HepG2 (cell line): ENCODE measurements around the gene LIPA. TPM values are rescaled to one million over a fixed set of nuclear protein-coding genes. Genes with fewer than 3 reads are reported as not detected.

Experiments
- ATAC-seq: fragments of 200-7000 bp; cut with Tn5 transposase; 3 replicates; pipeline ENCODE4 v1.9.1; 2020; ENCODE audit warnings: mild to moderate bottlenecking, moderate library complexity
- BruUV-seq: library from RNA; stranded (reverse); fragments of 400-500 nt; replicated peaks from 2 replicates; lab custom pipeline; 2021; lab: Mats Ljungman, UMichigan
- CTCF ChIA-PET: fragments of 300-600 bp; formaldehyde crosslinking; extraction: SDS; loops from one replicate; lab custom pipeline; 2021; ENCODE audit warnings: low total read pairs, inconsistent platforms, low intra/inter-chr PET ratio; lab: Yijun Ruan, JAX
- POLR2A ChIA-PET: fragments of 350-600 bp; sonication (Branson Sonifier 250); formaldehyde crosslinking; loops from one replicate; lab custom pipeline; 2020; ENCODE audit warnings: antibody characterized with exemption, inconsistent platforms; lab: Yijun Ruan, JAX
- DNase-seq: peaks from one replicate; pipeline ENCODE4 v3.0.0-alpha.2; 2015; ENCODE audit warnings: low spot score
- FAIRE-seq: peaks from 3 replicates; lab custom pipeline; 2011; peaks lifted over from hg19 to GRCh38; lab: Jason Lieb, UNC
- H2AFZ ChIP-seq: one replicate; pipeline ENCODE4 v1.6.1; 2011; ENCODE audit warnings: low read length, inconsistent platforms
- H3K27ac ChIP-seq: fragments of 300-600 bp; 3 replicates; pipeline ENCODE4 v1.8.0; 2011; ENCODE audit warnings: mixed run types, mild to moderate bottlenecking, mixed read lengths, low read length, inconsistent platforms; ENCODE audit not compliant: insufficient read depth; ENCODE audit errors: extremely low read length
- H3K27me3 ChIP-seq, 2 experiments: fragments of 200-600 bp in 1 of 2; 2 replicates in 1 of 2; 3 replicates in 1 of 2; pipeline versions ENCODE4 v1.6.0 to v1.8.0; 2011; ENCODE audit warnings: low read length in 2 of 2, mild to moderate bottlenecking in 2 of 2, moderate library complexity in 2 of 2, inconsistent platforms in 1 of 2; ENCODE audit not compliant: insufficient read depth in 2 of 2, control insufficient read depth in 1 of 2
- H3K36me3 ChIP-seq, 2 experiments: fragments of 200-600 bp in 1 of 2; replicated peaks in 1 of 2; 2 replicates in 1 of 2; 3 replicates in 1 of 2; pipeline versions ENCODE4 v1.5.1 to v1.8.0; 2011; ENCODE audit warnings: low read length in 2 of 2, inconsistent platforms in 1 of 2; ENCODE audit not compliant: insufficient read depth in 2 of 2, control insufficient read depth in 1 of 2
- H3K4me1 ChIP-seq: 2 replicates; pipeline ENCODE4 v1.5.1; 2012; ENCODE audit warnings: low read length, inconsistent platforms; ENCODE audit not compliant: insufficient read depth
- H3K4me2 ChIP-seq: 2 replicates; pipeline ENCODE4 v1.6.0; 2011; ENCODE audit warnings: low read depth, low read length, inconsistent platforms
- H3K4me3 ChIP-seq, 3 experiments: fragments of 200-600 bp in 1 of 3; sonication (generic), shearing (Covaris generic) in 1 of 3; replicated peaks in 1 of 3; 2 replicates each; pipeline ENCODE4 v1.5.1; 2011 to 2016; ENCODE audit warnings: low read length in 3 of 3, inconsistent platforms in 2 of 3, low read depth in 2 of 3, mild to moderate bottlenecking in 2 of 3, control low read depth in 1 of 3, mixed read lengths in 1 of 3; ENCODE audit not compliant: insufficient read depth in 1 of 3
- H3K79me2 ChIP-seq: one replicate; pipeline ENCODE4 v1.6.1; 2011; ENCODE audit warnings: low read length, inconsistent platforms; ENCODE audit not compliant: insufficient read depth
- H3K9ac ChIP-seq: 2 replicates; pipeline ENCODE4 v1.6.0; 2011; ENCODE audit warnings: mild to moderate bottlenecking, low read depth, low read length, inconsistent platforms; ENCODE audit not compliant: insufficient read depth
- H3K9me3 ChIP-seq: 2 replicates; pipeline ENCODE4 v1.5.1; 2012; ENCODE audit warnings: mild to moderate bottlenecking, low read length
- H4K20me1 ChIP-seq: 2 replicates; pipeline ENCODE4 v1.6.0; 2011; ENCODE audit warnings: inconsistent platforms, mild to moderate bottlenecking, low read length, moderate library complexity; ENCODE audit not compliant: insufficient read depth
- IRF9 ChIP-seq: sonication (generic); formaldehyde crosslinking; IDR thresholded peaks from 2 replicates; pipeline ENCODE4 v1.8.0; 2022; ENCODE audit warnings: missing genetic modification reagents, mild to moderate bottlenecking, borderline replicate concordance
- KIAA2018 ChIP-seq: sonication (generic); formaldehyde crosslinking; IDR thresholded peaks from 2 replicates; pipeline ENCODE4 v1.5.0; 2020; ENCODE audit warnings: mild to moderate bottlenecking, missing genetic modification reagents, borderline replicate concordance
- MAFF ChIP-seq: IDR thresholded peaks from 2 replicates; pipeline ENCODE4 v1.6.1; 2011; ENCODE audit warnings: low read depth, low read length, improper control_type of control experiment
- MAFK ChIP-seq, 2 experiments: IDR thresholded peaks in 1 of 2; conservative IDR thresholded peaks in 1 of 2; 2 replicates each; pipeline ENCODE4 v1.6.1; 2011; ENCODE audit warnings: improper control_type of control experiment in 2 of 2, low read length in 2 of 2
- NFKB2 ChIP-seq: sonication (generic); formaldehyde crosslinking; IDR thresholded peaks from 2 replicates; pipeline ENCODE4 v1.4.0; 2020; ENCODE audit warnings: missing genetic modification reagents, borderline replicate concordance
- SMYD3 ChIP-seq: sonication (generic); formaldehyde crosslinking; IDR thresholded peaks from 2 replicates; pipeline ENCODE4 v1.8.1; 2023; ENCODE audit warnings: mild to moderate bottlenecking, missing genetic modification reagents
- SP4 ChIP-seq: sonication (generic); formaldehyde crosslinking; IDR thresholded peaks from 2 replicates; pipeline ENCODE4 v1.8.1; 2023; ENCODE audit warnings: mild to moderate bottlenecking, missing genetic modification reagents
- WIZ ChIP-seq: sonication (generic); formaldehyde crosslinking; IDR thresholded peaks from 2 replicates; pipeline ENCODE4 v1.5.1; 2020; ENCODE audit warnings: mild to moderate bottlenecking, missing genetic modification reagents
- ZNF326 ChIP-seq: sonication (generic); formaldehyde crosslinking; IDR thresholded peaks from 2 replicates; pipeline ENCODE4 v1.4.0; 2020; ENCODE audit warnings: missing genetic modification reagents, borderline replicate concordance
- ZNF576 ChIP-seq: sonication (generic); formaldehyde crosslinking; IDR thresholded peaks from 2 replicates; pipeline ENCODE4 v1.4.0; 2020; ENCODE audit warnings: mild to moderate bottlenecking, missing genetic modification reagents
- in situ Hi-C: cut with HindIII; loops from 2 replicates; pipeline ENCODE4 v1.10.0; 2017; ENCODE audit warnings: low pct_unique_long_range_greater_than_20kb; ENCODE audit not compliant: extremely low pct_ligation_motif_present
- intact Hi-C: fragments of 100-400 bp; cut with micrococcal nuclease; formaldehyde crosslinking; loops from one replicate; pipeline ENCODE4 v1.10.0; 2022; ENCODE audit not compliant: unreplicated experiment
- polyA plus RNA-seq, 8 experiments: library from polyadenylated mRNA; depleted of rRNA in 3 of 8; stranded (reverse) in 7 of 8; unstranded in 1 of 8; fragments of >200 nt; fragmentation: Illumina TruSeq in 4 of 8; extraction: Trizol in 4 of 8; gene quantifications; 2 replicates each; pipeline versions ENCODE4 v1.2.1 to v1.2.3, GENCODE V29; 2011 to 2016; ENCODE audit warnings: low read depth in 4 of 8, missing spikeins in 1 of 8, mixed read lengths in 1 of 8; ENCODE audit not compliant: insufficient read depth in 1 of 8
- total RNA-seq, 5 experiments: library from RNA; depleted of rRNA; stranded (reverse); fragments of >200 nt; fragmentation: Illumina TruSeq; extraction: Trizol; gene quantifications; 2 replicates each; pipeline ENCODE4 v1.2.3, GENCODE V29; 2016; ENCODE audit warnings: low read depth in 1 of 5
- TF ChIP-seq, protein P1 (sequence below): sonication (generic); formaldehyde crosslinking; IDR thresholded peaks from 2 replicates; pipeline ENCODE4 v1.5.0; 2020; ENCODE audit warnings: mild to moderate bottlenecking, missing genetic modification reagents

The LIPA gene
- total and polyA plus RNA-seq, 2 of the 13 experiments (the other 11 are each of a cell fraction or from before 2014, with no cell fraction given): 57.1 to 79.5 TPM

DNA sequence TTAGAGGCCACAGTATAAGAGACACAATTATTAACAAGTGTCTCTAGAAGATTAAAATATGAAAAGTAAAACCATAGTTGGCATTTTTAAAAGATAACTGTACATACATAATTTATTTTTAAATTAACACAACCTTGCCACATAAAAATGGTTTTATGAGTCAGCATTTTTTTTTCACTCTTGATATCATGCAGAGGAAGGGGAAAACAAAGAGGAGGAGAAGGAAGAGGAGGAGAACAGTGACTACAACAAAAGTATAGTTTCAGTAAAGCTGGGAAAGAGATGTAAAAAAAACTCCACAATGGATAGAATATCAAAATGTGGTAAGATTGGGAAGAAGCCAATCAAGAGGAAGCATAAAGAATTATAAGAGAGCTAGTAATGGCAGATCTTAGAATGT is 78.5 kb downstream of the LIPA start:
- H3K36me3 ChIP-seq: no peaks in the 10 kb centered on the region
- H3K4me2 ChIP-seq: no peak overlapping the region
- intact Hi-C loops: no loop called here
- no peak overlapping the region for H3K27ac ChIP-seq
- no peaks in the 10 kb centered on the region for H3K9me3 ChIP-seq
- no peak overlapping the region for H3K4me3 ChIP-seq
- POLR2A ChIA-PET: no interaction called here
- in situ Hi-C loops: no loop called here
- TF ChIP-seq SP4 (no peak), IRF9 (CRISPR knock-in tag) (no peak), SMYD3 (CRISPR knock-in tag) (no peak), NFKB2 (CRISPR knock-in tag) (no peak), MAFF (peak; percentile 65), ZNF576 (CRISPR knock-in tag) (no peak), ZNF326 (CRISPR knock-in tag) (no peak), WIZ (CRISPR knock-in tag) (no peak), KIAA2018 (CRISPR knock-in tag) (no peak), MAFK (conservative IDR thresholded peaks at IDR 0.05 in 1 of 2, IDR thresholded peaks at IDR 0.05 in 1 of 2; ENCODE audit: low read length in 2 of 2) (peak; percentile 63 to 84)
- TF ChIP-seq, protein P1, sequence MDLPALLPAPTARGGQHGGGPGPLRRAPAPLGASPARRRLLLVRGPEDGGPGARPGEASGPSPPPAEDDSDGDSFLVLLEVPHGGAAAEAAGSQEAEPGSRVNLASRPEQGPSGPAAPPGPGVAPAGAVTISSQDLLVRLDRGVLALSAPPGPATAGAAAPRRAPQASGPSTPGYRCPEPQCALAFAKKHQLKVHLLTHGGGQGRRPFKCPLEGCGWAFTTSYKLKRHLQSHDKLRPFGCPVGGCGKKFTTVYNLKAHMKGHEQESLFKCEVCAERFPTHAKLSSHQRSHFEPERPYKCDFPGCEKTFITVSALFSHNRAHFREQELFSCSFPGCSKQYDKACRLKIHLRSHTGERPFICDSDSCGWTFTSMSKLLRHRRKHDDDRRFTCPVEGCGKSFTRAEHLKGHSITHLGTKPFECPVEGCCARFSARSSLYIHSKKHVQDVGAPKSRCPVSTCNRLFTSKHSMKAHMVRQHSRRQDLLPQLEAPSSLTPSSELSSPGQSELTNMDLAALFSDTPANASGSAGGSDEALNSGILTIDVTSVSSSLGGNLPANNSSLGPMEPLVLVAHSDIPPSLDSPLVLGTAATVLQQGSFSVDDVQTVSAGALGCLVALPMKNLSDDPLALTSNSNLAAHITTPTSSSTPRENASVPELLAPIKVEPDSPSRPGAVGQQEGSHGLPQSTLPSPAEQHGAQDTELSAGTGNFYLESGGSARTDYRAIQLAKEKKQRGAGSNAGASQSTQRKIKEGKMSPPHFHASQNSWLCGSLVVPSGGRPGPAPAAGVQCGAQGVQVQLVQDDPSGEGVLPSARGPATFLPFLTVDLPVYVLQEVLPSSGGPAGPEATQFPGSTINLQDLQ: no peak
- no peak for FAIRE-seq
- no peaks in the 10 kb centered on the region for H4K20me1 ChIP-seq
- no TSS peak for BruUV-seq
- H2AFZ ChIP-seq: no peak overlapping the region
- no peaks in the 10 kb centered on the region for H3K79me2 ChIP-seq
- no peak overlapping the region for H3K9ac ChIP-seq
- H3K4me1 ChIP-seq: no peaks in the 10 kb centered on the region
- H3K27me3 ChIP-seq: 0 out of 5 replicates have a peak, but pooled peaks cover 0 to 3% of the 10 kb centered on the region in 2 experiments
- CTCF ChIA-PET: no interaction called here
- DNase-seq: no peak
- no peak for ATAC-seq
